ENCODE data around the gene VKORC1.

The VKORC1 gene

DNA sequence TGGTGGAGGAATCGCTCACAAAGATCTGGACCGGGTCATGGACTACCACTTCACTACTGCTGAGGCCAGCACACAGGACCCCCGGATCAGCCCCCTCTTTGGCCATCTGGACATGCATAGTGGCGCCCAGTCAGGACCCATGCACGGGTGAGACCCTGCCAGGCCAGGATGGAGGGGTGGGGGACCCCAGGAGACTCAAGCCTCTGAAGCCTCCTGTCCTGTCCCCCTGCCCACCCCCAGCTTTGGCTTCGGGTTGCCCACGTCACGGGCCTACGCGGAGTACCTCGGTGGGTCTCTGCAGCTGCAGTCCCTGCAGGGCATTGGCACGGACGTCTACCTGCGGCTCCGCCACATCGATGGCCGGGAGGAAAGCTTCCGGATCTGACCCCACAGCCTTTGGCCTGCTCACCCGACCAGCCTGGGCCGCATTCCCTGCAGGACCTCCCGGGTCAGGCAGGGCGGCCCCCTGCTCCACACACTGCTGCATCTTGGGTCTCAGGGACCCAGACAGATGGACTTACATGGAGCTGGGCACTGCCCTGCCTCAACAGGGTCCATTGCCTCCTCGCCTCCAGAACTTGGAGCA lies 17.4 kb upstream of the VKORC1 start:
- TF ChIP-seq, protein P1, sequence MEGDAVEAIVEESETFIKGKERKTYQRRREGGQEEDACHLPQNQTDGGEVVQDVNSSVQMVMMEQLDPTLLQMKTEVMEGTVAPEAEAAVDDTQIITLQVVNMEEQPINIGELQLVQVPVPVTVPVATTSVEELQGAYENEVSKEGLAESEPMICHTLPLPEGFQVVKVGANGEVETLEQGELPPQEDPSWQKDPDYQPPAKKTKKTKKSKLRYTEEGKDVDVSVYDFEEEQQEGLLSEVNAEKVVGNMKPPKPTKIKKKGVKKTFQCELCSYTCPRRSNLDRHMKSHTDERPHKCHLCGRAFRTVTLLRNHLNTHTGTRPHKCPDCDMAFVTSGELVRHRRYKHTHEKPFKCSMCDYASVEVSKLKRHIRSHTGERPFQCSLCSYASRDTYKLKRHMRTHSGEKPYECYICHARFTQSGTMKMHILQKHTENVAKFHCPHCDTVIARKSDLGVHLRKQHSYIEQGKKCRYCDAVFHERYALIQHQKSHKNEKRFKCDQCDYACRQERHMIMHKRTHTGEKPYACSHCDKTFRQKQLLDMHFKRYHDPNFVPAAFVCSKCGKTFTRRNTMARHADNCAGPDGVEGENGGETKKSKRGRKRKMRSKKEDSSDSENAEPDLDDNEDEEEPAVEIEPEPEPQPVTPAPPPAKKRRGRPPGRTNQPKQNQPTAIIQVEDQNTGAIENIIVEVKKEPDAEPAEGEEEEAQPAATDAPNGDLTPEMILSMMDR (IDR thresholded peaks at IDR 0.05), result no peak

DNA sequence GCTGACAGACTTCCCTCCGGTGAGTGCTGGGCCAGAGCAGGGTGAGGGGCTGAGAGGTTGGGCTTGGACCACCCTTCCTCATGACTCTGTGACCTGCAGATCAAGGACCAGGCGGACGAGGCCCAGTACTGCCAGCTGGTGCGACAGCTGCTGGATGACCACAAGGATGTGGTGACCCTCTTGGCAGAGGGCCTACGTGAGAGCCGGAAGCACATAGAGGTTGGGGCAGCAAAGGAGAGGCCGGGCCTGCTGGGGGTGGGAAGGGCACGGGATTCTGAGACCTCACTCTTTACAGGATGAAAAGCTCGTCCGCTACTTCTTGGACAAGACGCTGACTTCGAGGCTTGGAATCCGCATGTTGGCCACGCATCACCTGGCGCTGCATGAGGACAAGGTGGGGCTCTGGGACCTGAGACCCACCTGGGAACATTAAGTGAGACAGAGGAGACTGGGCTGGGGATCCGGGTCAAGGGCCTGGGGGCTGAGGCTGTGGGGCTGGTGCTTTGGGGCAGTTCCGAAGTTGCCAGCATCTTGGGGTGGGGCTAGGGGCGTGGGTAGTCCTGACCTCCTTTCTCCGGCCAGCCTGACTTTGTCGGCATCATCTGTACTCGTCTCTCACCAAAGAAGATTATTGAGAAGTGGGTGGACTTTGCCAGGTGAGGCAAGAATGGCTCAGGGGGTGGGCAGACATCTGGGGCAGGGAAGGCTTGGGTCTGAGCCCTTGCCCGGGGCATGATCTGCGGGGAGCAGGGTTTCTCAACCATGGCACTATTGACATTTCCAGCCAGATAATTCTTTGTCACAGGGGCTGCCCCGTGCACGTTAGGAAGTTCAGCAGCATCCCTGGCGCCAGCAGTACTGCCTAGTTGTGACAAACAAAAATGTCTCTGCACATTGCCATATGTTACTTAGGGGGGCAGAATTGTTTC lies 15.8 kb upstream of the VKORC1 start:
- TF ChIP-seq, protein P1 (IDR thresholded peaks at IDR 0.05), result no peak

DNA sequence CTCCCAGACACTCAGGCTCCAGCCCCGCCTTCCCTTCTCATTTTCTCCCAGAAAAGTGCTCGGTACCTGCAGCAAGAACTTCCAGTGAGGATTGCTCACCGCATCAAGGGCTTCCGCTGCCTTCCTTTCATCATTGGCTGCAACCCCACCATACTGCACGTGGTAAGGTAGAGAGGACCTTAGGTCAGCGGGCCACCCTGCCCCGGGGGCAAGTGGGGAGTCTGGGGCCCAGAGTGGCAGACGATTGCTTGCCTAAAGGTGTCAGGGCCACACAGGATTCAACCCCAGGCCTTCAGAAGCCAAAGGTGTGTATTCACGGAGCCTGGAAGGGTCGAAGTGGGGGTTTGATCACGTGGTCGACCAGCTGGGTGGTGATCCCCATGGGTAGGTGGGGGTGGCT lies 15.0 kb upstream of the VKORC1 start:
- TF ChIP-seq, protein P1 (IDR thresholded peaks at IDR 0.05), result no peak

DNA sequence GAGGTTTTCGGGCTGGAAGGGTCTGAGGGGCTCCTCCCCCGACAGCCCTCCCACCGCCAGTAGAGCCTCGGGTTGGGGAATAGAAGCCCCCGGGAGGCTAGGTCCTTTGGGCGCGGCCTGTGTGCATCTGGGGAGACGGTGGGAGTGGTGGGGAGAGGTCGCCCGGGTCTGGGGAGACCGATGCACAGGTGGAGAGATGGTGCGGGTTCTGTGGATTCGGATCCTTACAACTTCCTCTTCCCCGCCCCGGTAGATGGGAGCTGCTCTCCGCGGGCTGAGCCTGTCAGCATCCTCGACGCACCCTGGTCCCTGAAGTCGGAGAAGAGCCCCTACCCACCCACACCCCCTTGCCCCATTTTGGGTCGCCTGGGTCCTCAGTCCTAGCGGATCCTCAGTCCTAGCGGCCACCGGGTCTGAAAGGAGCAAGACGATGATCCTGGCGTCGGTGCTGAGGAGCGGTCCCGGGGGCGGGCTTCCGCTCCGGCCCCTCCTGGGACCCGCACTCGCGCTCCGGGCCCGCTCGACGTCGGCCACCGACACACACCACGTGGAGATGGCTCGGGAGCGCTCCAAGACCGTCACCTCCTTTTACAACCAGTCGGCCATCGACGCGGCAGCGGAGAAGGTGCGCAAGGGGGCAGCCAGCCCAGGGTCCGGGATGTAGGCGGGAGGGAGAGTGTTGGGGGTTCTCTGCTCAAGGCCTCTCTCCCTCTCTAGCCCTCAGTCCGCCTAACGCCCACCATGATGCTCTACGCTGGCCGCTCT lies 14.4 kb upstream of the VKORC1 start:
- TF ChIP-seq, protein P1 (IDR thresholded peaks at IDR 0.05), result no peak

DNA sequence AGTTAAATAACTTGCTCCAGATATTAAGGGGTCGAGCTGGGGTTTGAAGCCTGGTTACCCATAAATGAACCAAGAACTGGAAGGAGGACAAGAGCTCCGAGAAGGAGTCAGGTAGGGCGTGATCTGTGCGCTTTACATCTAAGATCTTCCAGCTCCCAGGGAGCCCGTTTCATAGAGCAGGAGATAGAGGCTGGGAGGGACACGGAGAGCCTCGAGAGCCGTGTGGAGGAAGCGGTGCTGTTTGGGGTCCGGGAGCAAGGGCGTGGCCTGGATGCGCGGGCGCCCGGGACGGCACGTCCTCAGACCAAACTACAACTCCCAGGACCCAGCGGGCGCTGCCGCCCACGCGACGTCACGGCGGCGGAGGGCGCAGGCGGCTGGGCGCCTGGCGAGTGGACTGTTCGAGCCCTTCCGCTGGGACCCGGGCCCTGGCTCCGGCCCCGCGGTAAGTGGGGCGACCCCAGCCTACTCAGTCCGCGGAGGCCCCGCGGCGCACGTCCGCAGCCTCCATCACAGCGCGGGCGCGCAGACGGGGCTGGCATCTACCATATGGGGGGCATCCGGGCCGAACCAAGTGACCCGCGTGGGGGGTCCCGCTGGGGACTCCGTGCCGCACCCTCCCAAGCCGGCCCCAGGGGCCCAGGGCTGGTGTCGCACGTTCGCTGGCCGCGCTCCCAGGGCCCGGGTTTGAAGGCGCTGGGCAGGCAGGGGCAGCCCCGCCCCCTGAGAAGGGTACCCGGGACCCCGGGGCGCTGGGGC lies 13.6 kb upstream of the VKORC1 start, which contains the start of gene BCKDK:
Gene BCKDK, plus strand, starts transcription at position 352 of the 759 bp plus-strand sequence. CDS start 838 bp downstream, outside the sequence.
- TF ChIP-seq, protein P1 (IDR thresholded peaks at IDR 0.05), result no peak

DNA sequence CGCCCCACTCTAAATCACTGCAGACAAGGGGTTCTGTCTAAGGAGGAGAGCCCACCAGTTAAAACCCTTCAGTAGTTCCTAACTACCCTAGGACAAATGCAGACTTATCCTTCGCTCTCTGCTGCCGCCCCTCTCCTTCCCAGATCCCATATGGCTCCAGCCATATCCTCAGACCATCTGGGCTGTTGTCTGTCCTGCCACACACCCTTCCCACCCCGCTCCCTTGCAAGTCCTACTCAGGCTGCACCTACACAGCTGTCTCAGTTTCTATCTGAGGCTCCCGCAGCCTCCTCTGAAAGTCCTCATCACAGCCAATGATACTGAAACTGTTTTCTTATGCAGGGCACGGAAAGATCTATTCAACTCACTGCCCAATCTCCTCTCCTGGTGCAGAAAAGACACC lies 12.9 kb upstream of the VKORC1 start:
- TF ChIP-seq, protein P1 (IDR thresholded peaks at IDR 0.05), result no peak

All from LNCAP (cell line).